ENCODE results near the gene PRRG1.
"Not testable (repeated sequence)": the region's sequence is repeated elsewhere in the genome, so short reads cannot be mapped to it uniquely, and the experiment has no call there.

PRRG1 gene

GRCh38 chrX:37349221-37350033 lies at the start of gene PRRG1:
PRRG1 (plus strand) TSS chrX:37349364; CDS start chrX:37406250, 56,886 bp downstream.
- no peak for DNase-seq

GRCh38 chrX:37302569-37302968 lies 46.6 kb upstream of the PRRG1 start:
- no peak for DNase-seq

GRCh38 chrX:37305238-37305637 lies 43.9 kb upstream of the PRRG1 start:
- DNase-seq = not testable (repeated sequence)

GRCh38 chrX:37314531-37314930 lies 34.6 kb upstream of the PRRG1 start:
- no peak for DNase-seq

DNA sequence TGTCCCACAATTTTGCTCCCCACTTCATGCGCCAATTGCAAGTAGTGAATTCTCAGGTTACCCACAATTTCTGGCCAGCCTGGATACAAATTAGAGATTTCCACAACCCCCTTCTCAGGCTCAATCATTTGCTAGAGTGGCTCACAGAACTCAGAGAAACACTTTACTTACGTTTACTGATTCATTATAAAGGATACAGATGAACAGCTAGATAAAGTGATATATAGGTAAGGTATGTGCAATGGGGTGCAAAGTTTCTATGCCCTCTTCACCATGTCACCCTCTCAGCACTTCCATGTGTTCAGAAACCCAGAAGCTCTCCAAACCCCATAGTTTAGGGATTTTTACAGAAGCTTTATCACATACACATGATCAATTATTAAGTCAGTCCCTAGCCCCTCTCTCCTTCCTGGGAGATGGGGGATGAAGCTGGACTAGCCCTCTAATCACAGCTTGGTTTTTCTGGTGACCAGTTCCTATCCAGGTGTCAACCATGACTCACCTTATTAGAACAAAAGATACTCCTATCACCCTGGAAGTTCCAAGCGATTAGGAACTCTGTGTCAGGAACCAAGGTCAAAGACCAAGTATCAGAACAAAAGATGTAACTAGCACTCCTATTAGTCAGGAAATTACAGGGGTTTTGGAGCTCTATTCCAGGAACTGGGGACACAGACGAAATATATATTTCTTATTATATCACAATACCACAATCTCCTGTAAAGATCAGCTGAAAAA lies 33.5 kb upstream of the PRRG1 start:
- no peak for DNase-seq

DNA sequence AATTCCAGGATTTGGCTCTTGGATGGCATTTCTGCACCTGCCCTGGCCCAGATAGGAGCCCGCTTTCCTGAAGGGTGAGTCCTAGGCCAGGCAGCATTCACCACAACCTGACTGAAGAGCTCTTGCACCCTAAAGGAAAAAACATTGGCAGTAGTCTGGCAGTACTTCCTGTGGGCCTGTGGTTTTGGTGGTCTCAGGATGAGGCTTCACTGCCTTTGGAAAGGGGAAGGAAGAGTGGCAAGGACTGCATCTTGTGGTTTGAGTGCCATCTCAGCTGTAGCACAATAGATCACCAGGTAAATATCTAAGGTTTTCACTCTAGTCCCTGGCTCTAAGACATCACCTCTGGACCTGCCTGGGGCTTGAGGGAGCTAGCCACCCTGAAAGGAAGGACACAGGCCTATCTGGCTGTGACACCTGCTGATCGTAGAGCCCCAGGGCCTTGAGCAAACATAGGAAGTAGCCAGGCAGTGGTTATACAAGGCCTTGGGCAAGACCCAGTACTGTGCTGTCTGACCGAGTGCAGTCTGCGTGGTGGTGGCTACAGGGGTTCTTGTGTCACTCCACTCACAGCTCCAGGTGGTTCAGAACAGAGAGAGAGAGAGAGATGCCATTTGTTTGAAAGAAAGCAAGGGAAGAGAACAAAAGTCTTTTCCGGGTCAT lies 28.5 kb upstream of the PRRG1 start:
- DNase-seq = no peak

- DNase-seq = no peak
These were observed 18.5 kb upstream of the PRRG1 start for GRCh38 chrX:37330642-37331041.

- DNase-seq = no peak
These were observed 17.6 kb upstream of the PRRG1 start for GRCh38 chrX:37331546-37331945.

DNA sequence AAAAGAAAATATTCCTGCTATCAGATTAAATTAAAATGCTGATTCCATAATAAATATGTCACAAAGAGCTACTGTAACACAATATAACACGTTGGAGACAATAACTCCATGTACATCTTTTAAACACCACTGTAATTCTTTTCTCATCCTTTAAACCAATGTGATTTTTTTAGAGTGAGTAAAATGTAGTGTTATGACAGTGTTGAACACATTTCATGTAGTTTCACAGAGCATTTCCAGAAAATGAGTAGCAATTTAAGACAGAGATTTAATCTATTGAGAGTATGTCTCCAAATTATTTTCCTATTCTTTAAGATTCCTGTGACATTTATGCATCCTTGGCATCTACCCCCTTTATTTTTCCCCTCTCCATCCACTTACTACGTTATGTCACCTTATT lies 17.1 kb upstream of the PRRG1 start:
- no peak for DNase-seq

DNA sequence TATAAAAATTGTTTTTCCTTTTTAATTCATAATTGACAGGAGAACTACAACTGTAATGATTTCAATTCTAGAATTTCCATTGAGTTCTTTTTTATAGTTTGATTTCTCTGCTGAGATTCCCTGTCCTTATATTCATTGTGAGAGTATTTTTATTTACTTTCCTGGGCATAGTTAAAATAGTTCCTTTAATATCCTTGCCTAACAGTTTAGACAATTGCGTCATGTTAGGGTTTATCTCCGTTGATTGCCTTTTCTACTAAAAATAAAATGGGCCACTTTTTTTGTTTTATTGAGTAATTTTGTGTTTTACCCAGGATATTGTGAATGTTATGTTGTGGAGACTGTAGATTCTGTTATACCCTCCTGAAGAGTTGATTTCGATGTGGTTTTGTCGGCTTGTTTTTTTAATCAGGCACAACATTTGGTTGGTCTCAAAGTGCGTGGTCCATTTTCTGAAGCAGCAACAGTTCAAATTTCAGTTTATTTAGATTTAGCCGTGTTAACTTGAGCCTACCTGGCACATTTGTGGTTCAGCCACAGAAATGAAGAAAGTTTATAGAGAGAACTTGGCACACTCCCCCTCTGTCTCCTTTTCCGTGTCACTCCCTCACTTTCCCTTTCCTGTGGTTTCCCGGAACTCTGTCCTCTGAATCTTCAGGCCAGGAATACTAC lies 16.0 kb upstream of the PRRG1 start:
- DNase-seq = no peak

DNA sequence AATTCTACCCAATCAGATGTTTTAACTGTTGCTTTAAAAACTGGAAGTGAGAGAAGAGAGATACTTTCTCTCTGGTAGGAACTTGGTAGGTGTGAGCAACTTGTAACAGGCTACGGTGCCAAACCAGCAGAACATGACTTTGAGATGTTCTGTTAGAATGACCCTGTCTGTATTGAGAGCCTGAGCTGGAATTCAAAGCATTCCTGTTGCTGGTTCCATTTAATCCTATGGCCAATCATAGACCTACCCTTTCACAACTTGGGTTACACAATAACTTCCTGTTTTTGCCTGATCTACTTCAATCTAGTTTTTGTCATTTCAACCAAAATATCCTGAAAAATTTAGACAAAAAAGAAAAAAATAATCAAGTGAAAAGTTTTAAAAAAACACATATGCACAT lies 1.7 kb upstream of the PRRG1 start:
- no peak for DNase-seq

- no peak for DNase-seq
These were observed 763 bp upstream of the PRRG1 start for GRCh38 chrX:37348231-37348970.

GRCh38 chrX:37348971-37349220 lies 268 bp upstream of the PRRG1 start:
- no peak for DNase-seq

DNA sequence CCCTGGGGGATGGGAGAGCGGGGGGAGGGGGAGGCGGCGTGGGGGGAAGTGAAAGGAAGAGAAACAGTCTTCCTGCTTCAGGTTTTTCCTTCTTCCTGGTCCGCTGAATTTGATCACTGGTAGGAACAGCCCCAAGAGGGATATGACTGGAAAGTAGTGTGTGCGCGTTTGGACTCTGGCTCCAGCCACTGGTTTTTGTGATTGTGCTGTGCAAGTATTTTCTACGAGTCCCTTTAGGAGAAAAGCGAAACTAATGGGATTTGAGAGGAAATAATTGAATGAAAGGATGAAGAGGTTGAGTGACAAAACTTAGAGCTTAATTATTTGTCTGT lies 836 bp downstream of the PRRG1 start:
- DNase-seq = no peak

- DNase-seq = no peak
These were observed 4.5 kb downstream of the PRRG1 start for GRCh38 chrX:37353646-37354045.

DNA sequence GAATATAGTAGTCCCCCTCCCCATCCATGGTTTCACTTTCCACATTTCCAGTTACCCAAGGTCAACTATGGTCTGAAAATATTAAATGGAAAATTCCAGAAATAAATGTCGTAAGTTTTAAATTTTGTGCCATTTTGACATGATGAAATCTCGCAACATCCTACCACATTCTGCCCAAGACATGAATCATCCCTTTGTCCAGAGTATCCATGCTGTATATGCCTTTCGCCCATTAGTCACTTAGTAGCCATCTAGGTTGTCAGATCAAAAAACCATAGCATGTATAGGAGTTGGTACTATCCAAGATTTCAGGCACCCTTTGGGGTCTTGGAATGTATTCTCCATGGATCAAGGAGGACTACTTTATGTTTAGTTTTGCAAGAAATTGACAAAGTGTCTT lies 8.3 kb downstream of the PRRG1 start:
- DNase-seq = no peak

GRCh38 chrX:37361596-37361995 lies 12.4 kb downstream of the PRRG1 start:
- no peak for DNase-seq

GRCh38 chrX:37364666-37365065 lies 15.5 kb downstream of the PRRG1 start:
- no peak for DNase-seq

GRCh38 chrX:37367946-37368345 lies 18.8 kb downstream of the PRRG1 start:
- no peak for DNase-seq

DNA sequence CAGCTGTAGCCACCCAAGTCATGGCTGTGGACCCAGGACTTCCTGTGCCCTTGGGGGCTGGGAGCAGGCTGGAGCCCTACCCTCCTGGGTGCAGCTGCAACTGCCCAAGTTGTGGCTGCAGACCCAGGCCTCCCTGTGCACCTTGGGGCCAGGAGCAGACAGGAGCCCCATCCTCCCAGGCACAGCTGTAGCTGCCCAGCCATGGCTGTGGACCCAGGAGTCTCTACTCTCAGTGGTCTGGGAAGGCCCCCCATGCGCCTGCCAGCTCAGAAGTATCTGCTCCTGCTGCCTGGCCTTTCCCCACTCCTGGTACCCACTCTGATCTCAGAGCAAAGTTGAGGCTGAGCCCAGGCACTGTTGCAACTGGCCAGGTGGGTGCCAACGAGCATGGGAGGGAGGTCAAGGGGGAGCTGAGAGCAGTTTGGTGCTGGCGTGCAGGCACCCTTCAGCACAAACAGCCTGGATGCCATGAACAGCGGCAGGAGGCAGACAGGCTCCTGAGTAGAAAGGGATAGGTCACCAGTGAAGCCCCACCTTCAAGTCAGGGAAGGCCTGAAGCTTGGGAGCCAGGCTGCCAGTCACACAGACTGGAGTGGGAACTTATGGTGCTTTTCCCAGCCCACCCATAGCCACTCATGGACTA lies 21.5 kb downstream of the PRRG1 start:
- no peak for DNase-seq

GRCh38 chrX:37371578-37371991 lies 22.4 kb downstream of the PRRG1 start:
- DNase-seq = no peak

- DNase-seq = no peak
These were observed 29.2 kb downstream of the PRRG1 start for GRCh38 chrX:37378404-37378803.
